LNCaP clone FGC (cell line): Measurements from ENCODE around the gene NRXN3.

ENCODE experiments used
- DNase-seq: peaks from one replicate; pipeline ENCODE4 v3.0.0-alpha.2; 2011; ENCODE audit warnings: low read depth
- H3K4me3 ChIP-seq: 2 replicates; pipeline ENCODE4 v1.5.1; 2011; ENCODE audit warnings: mild to moderate bottlenecking, low read depth, low read length, control low read depth
- CTCF ChIP-seq: IDR thresholded peaks from 2 replicates; pipeline ENCODE4 v1.5.1; 2012; ENCODE audit warnings: mild to moderate bottlenecking; ENCODE audit not compliant: control insufficient read depth, insufficient read depth; ENCODE audit errors: extremely low read depth

The NRXN3 gene

GRCh38 chr14:78997811-78998210 is 827.6 kb downstream of the NRXN3 start:
- H3K4me3 ChIP-seq, result no peak overlapping the region
- TF ChIP-seq CTCF, result no peak
- peak; percentile 7 for DNase-seq

GRCh38 chr14:79009286-79009685 is 839.1 kb downstream of the NRXN3 start:
- TF ChIP-seq CTCF, result no peak
- no peak overlapping the region for H3K4me3 ChIP-seq
- no peak for DNase-seq

GRCh38 chr14:79011091-79011919 is 841.1 kb downstream of the NRXN3 start:
- H3K4me3 ChIP-seq, result no peak overlapping the region
- peak; percentile 3 for DNase-seq
- peak; percentile 53 for TF ChIP-seq CTCF

- TF ChIP-seq CTCF, result no peak
- no peak overlapping the region for H3K4me3 ChIP-seq
- no peak for DNase-seq
Measured at GRCh38 chr14:79011920-79012204, 841.7 kb downstream of the NRXN3 start.

GRCh38 chr14:79016828-79017505 is 846.8 kb downstream of the NRXN3 start:
- no peak for TF ChIP-seq CTCF
- no peak overlapping the region for H3K4me3 ChIP-seq
- no peak for DNase-seq

GRCh38 chr14:79017561-79017960 is 847.4 kb downstream of the NRXN3 start:
- DNase-seq, result no peak
- H3K4me3 ChIP-seq, result no peak overlapping the region
- TF ChIP-seq CTCF, result no peak
